PC-3 (cell line): ENCODE data around the gene PRICKLE1. TPM values are rescaled to one million over a fixed set of nuclear protein-coding genes. Genes with fewer than 3 reads are reported as not detected.

Experiments used
- ATAC-seq: fragments of 200-7000 bp; cut with Tn5 transposase; 2 replicates; pipeline ENCODE4 v1.9.1; 2020; ENCODE audit warnings: mild to moderate bottlenecking, moderate library complexity
- BruUV-seq: library from RNA; stranded (reverse); fragments of 400-500 nt; replicated peaks from 2 replicates; lab custom pipeline; 2021; lab: Mats Ljungman, UMichigan
- CTCF ChIA-PET: fragments of 300-600 bp; sonication (Branson Sonifier 250); formaldehyde crosslinking; loops from one replicate; lab custom pipeline; 2022; ENCODE audit warnings: antibody characterized with exemption; lab: Charles Lee
- POLR2A ChIA-PET: fragments of 300-600 bp; sonication (Branson Sonifier 250); formaldehyde crosslinking; loops from one replicate; lab custom pipeline; 2022; ENCODE audit warnings: antibody characterized with exemption; ENCODE audit not compliant: unreplicated experiment; lab: Charles Lee
- DNase-seq: peaks from one replicate; pipeline ENCODE4 v3.0.0-alpha.2; 2015
- H2AFZ ChIP-seq: fragments of 300-600 bp; sonication (generic); 2 replicates; pipeline ENCODE4 v1.6.0; 2016; ENCODE audit warnings: antibody characterized with exemption, low read length
- H3F3A ChIP-seq: fragments of 300-600 bp; sonication (generic); one replicate; pipeline ENCODE4 v1.6.0; 2017; ENCODE audit warnings: antibody characterized with exemption, low read length, control low read depth, mild to moderate bottlenecking; ENCODE audit not compliant: unreplicated experiment
- H3K27ac ChIP-seq: fragments of 300-600 bp; sonication (generic); 2 replicates; pipeline ENCODE4 v1.5.1; 2016; ENCODE audit warnings: mild to moderate bottlenecking, low read length
- H3K27me3 ChIP-seq: fragments of 300-600 bp; sonication (generic); 2 replicates; pipeline ENCODE4 v1.6.1; 2016; ENCODE audit warnings: low read length, mixed read lengths
- H3K36me3 ChIP-seq: fragments of 300-600 bp; sonication (generic); 2 replicates; pipeline ENCODE4 v1.6.1; 2016; ENCODE audit warnings: low read depth, mixed run types, low read length, mixed read lengths
- H3K4me1 ChIP-seq: fragments of 300-600 bp; sonication (generic); 2 replicates; pipeline ENCODE4 v1.5.1; 2016; ENCODE audit warnings: low read length; ENCODE audit not compliant: insufficient read depth
- H3K4me2 ChIP-seq: fragments of 300-600 bp; sonication (generic); 2 replicates; pipeline ENCODE4 v1.6.0; 2016; ENCODE audit warnings: low read length
- H3K4me3 ChIP-seq: fragments of 300-600 bp; sonication (generic); 2 replicates; pipeline ENCODE4 v1.5.1; 2016; ENCODE audit warnings: mild to moderate bottlenecking, low read length, mixed read lengths
- H3K79me2 ChIP-seq: fragments of 300-600 bp; sonication (generic); 2 replicates; pipeline ENCODE4 v1.6.1; 2017; ENCODE audit warnings: low read length, mixed read lengths
- H3K9ac ChIP-seq: fragments of 300-600 bp; sonication (generic); 2 replicates; pipeline ENCODE4 v1.6.0; 2016; ENCODE audit warnings: mild to moderate bottlenecking, low read length
- H3K9me2 ChIP-seq: fragments of 300-600 bp; sonication (generic); replicated peaks from 2 replicates; pipeline ENCODE4 v1.6.1; 2016; ENCODE audit warnings: mixed run types, low read length, mixed read lengths
- H3K9me3 ChIP-seq: fragments of 300-600 bp; sonication (generic); 2 replicates; pipeline ENCODE4 v1.6.1; 2016; ENCODE audit warnings: low read length, mixed read lengths
- H4K20me1 ChIP-seq: fragments of 300-600 bp; sonication (generic); 2 replicates; pipeline ENCODE4 v1.6.1; 2016; ENCODE audit warnings: low read length, mixed read lengths
- EZH2 ChIP-seq: fragments of 300-600 bp; sonication (generic); IDR thresholded peaks from one replicate; pipeline ENCODE4 v1.6.1; 2017; ENCODE audit warnings: antibody characterized with exemption, mild to moderate bottlenecking, low read length; ENCODE audit not compliant: unreplicated experiment
- EZH2phosphoT487 ChIP-seq: fragments of 300-600 bp; sonication (generic); IDR thresholded peaks from 2 replicates; pipeline ENCODE4 v1.6.1; 2018; ENCODE audit warnings: mild to moderate bottlenecking, antibody characterized with exemption, low read length, borderline replicate concordance
- intact Hi-C: fragments of 100-400 bp; cut with micrococcal nuclease; formaldehyde crosslinking; loops from 2 replicates; pipeline ENCODE4 v1.9.0; 2023
- total RNA-seq: library from RNA; depleted of rRNA; stranded (reverse); fragments of >200 nt; gene quantifications from 2 replicates; pipeline ENCODE4 v1.2.3, GENCODE V29; 2014
- TF ChIP-seq, protein P1 (sequence below): fragments of 300-600 bp; sonication (generic); conservative IDR thresholded peaks from 2 replicates; pipeline ENCODE4 v1.5.1; 2017; ENCODE audit warnings: antibody characterized with exemption, low read depth, mild to moderate bottlenecking, low read length

The PRICKLE1 gene
- total RNA-seq, 1 experiment from 2014 or later = 17.2 TPM

DNA sequence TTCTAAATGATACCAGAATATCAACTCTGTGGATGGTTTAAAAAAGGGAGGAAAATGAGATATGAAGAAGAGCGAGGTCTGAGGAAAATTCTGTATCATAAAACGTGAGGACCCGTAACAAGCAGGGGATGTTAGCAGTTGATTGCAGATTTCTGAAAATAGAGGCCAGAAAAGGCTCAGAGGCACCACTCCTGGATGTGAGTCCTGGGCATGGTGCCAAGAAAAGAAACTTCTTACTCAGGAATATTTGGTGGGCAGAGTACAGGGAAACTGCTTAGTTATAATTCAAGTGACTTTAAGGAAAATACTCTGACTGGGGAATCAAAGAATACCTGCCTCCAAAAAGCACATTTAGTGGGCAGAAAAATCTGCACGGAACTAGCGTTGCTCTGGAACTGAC lies 85.5 kb downstream of the PRICKLE1 start:
- intact Hi-C loops = no loop called here
- no peak overlapping the region for H3K27ac ChIP-seq
- no peaks in the 10 kb centered on the region for H3K9me3 ChIP-seq
- H3K36me3 ChIP-seq = no peaks in the 10 kb centered on the region
- POLR2A ChIA-PET = no interaction called here
- no TSS peak for BruUV-seq
- no peak overlapping the region for H2AFZ ChIP-seq
- TF ChIP-seq EZH2phosphoT487 = no peak
- no peak for TF ChIP-seq EZH2
- TF ChIP-seq, protein P1, sequence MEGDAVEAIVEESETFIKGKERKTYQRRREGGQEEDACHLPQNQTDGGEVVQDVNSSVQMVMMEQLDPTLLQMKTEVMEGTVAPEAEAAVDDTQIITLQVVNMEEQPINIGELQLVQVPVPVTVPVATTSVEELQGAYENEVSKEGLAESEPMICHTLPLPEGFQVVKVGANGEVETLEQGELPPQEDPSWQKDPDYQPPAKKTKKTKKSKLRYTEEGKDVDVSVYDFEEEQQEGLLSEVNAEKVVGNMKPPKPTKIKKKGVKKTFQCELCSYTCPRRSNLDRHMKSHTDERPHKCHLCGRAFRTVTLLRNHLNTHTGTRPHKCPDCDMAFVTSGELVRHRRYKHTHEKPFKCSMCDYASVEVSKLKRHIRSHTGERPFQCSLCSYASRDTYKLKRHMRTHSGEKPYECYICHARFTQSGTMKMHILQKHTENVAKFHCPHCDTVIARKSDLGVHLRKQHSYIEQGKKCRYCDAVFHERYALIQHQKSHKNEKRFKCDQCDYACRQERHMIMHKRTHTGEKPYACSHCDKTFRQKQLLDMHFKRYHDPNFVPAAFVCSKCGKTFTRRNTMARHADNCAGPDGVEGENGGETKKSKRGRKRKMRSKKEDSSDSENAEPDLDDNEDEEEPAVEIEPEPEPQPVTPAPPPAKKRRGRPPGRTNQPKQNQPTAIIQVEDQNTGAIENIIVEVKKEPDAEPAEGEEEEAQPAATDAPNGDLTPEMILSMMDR = no peak
- H3K27me3 ChIP-seq = no peaks in the 10 kb centered on the region
- DNase-seq = no peak
- CTCF ChIA-PET = no interaction called here
- ATAC-seq = no peak
- no peaks in the 10 kb centered on the region for H3K79me2 ChIP-seq
- no peak overlapping the region for H3K4me3 ChIP-seq
- H3K4me1 ChIP-seq = no peaks in the 10 kb centered on the region
- no peaks in the 10 kb centered on the region for H4K20me1 ChIP-seq
- no peaks in the 10 kb centered on the region for H3K9me2 ChIP-seq
- no peaks in the 10 kb centered on the region for H3F3A ChIP-seq
- H3K9ac ChIP-seq = no peak overlapping the region
- no peak overlapping the region for H3K4me2 ChIP-seq

DNA sequence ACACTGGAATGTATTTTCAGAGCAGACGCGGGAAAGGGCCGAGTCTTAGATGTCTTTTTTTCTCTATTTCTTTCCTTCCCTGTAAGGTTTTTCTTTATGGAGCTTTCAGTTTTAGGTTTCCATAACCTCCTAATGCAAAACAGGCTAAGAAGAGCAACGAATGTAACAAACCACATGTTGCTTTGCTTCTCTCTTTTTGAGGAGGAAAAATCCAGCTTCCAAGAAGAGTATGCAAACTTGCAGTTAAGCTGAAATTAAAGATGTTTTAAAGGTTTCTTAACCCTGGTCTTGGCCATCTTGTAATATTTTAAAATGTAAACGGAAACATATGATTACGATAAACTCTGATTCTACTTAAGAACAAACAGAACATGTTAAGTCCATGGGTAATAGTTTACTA lies 86.9 kb downstream of the PRICKLE1 start:
- no peak for TF ChIP-seq EZH2phosphoT487
- TF ChIP-seq, protein P1 = no peak
- TF ChIP-seq EZH2 = no peak
- H3K36me3 ChIP-seq = no peaks in the 10 kb centered on the region
- no peaks in the 10 kb centered on the region for H3K9me3 ChIP-seq
- DNase-seq (no peak), ATAC-seq (no peak)
- no peak overlapping the region for H3K4me2 ChIP-seq
- no peak overlapping the region for H3K27ac ChIP-seq
- H3K79me2 ChIP-seq = no peaks in the 10 kb centered on the region
- H3K9ac ChIP-seq = no peak overlapping the region
- H3K4me1 ChIP-seq = no peaks in the 10 kb centered on the region
- intact Hi-C loops = no loop called here
- H3F3A ChIP-seq = no peaks in the 10 kb centered on the region
- no peak overlapping the region for H3K4me3 ChIP-seq
- no peaks in the 10 kb centered on the region for H3K27me3 ChIP-seq
- no peaks in the 10 kb centered on the region for H3K9me2 ChIP-seq
- POLR2A ChIA-PET = no interaction called here
- no peaks in the 10 kb centered on the region for H4K20me1 ChIP-seq
- CTCF ChIA-PET = interaction anchor here (0.7 kb wide), 1 partner anchor 35 kb away, joined by 3 read pairs; no protein-coding TSS in a partner anchor
- no TSS peak for BruUV-seq
- no peak overlapping the region for H2AFZ ChIP-seq

DNA sequence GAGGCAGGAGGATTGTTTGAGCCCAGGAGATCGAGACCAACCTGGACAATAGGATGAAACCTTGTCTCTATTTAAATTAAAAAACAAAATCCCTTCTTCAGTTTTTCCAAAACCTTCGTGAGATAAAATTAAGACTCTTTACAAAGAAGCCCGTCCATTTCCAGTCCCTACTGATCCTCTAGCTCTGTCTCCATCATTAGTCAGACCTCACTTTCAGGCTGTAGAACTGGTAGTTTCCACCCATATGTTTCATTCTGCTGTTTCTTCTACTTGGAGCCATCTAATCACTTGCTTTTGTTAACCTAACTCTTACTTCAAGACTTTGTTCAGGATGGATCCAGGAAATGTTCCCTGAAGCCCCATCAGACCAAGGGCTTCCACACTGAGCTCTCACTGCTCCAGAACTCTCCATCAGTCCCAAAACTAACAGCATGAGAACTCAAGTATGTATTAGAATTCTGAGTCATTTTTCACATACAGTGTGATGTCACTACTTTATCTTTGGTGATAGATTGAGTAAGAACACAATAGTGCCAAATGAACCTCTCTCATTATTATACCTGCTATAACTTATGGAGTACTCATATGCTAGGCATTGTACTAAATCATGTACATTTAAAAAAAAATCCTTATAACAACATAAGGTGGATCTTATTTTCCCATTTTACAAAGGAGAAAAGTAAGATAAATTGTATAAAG lies 90.8 kb downstream of the PRICKLE1 start:
- H3K27ac ChIP-seq = no peak overlapping the region
- no peaks in the 10 kb centered on the region for H3K4me1 ChIP-seq
- H2AFZ ChIP-seq = no peak overlapping the region
- no peak for TF ChIP-seq EZH2
- no peak for TF ChIP-seq EZH2phosphoT487
- TF ChIP-seq, protein P1 = no peak
- ATAC-seq (no peak), DNase-seq (no peak)
- no peaks in the 10 kb centered on the region for H3K36me3 ChIP-seq
- H3K9me2 ChIP-seq = no peaks in the 10 kb centered on the region
- no peak overlapping the region for H3K9ac ChIP-seq
- intact Hi-C loops = no loop called here
- H3F3A ChIP-seq = no peaks in the 10 kb centered on the region
- CTCF ChIA-PET = no interaction called here
- no peaks in the 10 kb centered on the region for H3K27me3 ChIP-seq
- no peaks in the 10 kb centered on the region for H3K9me3 ChIP-seq
- no peaks in the 10 kb centered on the region for H3K79me2 ChIP-seq
- BruUV-seq = no TSS peak
- H3K4me2 ChIP-seq = no peak overlapping the region
- H4K20me1 ChIP-seq = no peaks in the 10 kb centered on the region
- POLR2A ChIA-PET = no interaction called here
- no peak overlapping the region for H3K4me3 ChIP-seq
